Activated naive CD4-positive, alpha-beta T cell treated with anti-CD3 and anti-CD28 coated beads, Interleukin-2, amount 10 ng/mL, durations not matched to agents 7 days and 5 days (primary cell): ENCODE data around the gene PARD6B.

Experiments used
- CTCF ChIA-PET: fragments of 350-600 bp; sonication (Branson Sonifier 250); formaldehyde crosslinking; loops from one replicate; lab custom pipeline; 2021; ENCODE audit warnings: antibody characterized with exemption; lab: Charles Lee
- DNase-seq: peaks from one replicate; pipeline ENCODE4 v3.0.0-alpha.2; 2020
- H3K27ac Mint-ChIP-seq: one replicate; pipeline ENCODE4 v1.8.0; 2021; ENCODE audit warnings: mild to moderate bottlenecking, moderate library complexity, mixed read lengths
- H3K27me3 Mint-ChIP-seq: one replicate; pipeline ENCODE4 v1.8.0; 2021; ENCODE audit warnings: mild to moderate bottlenecking, mixed read lengths
- H3K36me3 Mint-ChIP-seq: one replicate; pipeline ENCODE4 v1.8.0; 2021; ENCODE audit warnings: mixed read lengths
- H3K4me1 Mint-ChIP-seq: one replicate; pipeline ENCODE4 v1.8.0; 2021; ENCODE audit warnings: mixed read lengths
- H3K4me3 Mint-ChIP-seq: one replicate; pipeline ENCODE4 v1.8.0; 2021; ENCODE audit warnings: mild to moderate bottlenecking, moderate library complexity, mixed read lengths
- H3K9me3 Mint-ChIP-seq: one replicate; pipeline ENCODE4 v1.8.0; 2021; ENCODE audit warnings: mixed read lengths

Gene PARD6B

DNA sequence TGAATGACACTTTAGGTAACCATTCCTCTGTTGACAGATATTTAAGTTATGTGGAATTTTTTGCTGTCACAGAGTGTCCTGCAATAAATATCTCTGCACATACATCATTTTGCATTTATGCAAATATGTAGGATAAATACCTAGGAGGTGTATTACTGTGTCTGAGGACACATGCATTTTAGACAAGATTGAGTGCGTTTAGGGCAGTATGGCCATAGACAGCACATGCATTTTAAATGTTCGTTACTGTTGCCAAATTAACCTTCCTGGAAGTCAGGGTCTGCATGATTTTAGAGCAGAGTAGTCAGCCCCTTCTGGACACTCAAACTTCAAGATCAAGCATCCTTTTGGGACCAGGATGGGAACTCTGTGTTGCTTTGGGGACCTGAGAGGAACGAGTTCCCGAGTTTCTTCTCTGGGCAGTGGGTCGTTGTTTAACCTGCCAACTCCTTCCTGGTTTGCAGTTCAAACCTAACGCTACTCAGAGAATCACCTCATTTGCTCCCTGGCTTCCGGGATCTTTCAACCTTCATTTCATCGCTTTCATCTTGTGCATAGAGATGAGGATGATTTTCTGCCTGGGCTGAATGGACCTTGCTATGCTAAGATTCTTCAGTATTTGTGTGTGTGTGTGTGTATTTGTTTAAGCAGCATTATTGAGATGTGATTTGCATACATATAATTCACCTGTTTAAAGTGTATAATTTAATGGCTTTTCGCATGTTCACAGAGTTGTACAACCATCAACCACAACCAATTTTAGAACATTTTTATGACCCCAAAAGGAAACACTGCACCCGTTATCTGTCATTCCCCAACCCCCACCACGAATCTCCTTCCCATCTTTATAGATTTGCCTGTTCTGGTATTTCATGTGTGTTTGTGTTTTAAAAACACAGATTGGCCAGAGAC, 73.3 kb downstream of the PARD6B start:
- peaks cover 25% of the 10 kb centered on the region for H3K4me1 Mint-ChIP-seq
- H3K36me3 Mint-ChIP-seq: no peaks in the 10 kb centered on the region
- peak; percentile 58 for DNase-seq
- H3K9me3 Mint-ChIP-seq: no peaks in the 10 kb centered on the region
- peak overlapping the region; percentile 16 for H3K4me3 Mint-ChIP-seq
- H3K27ac Mint-ChIP-seq: peak overlapping the region; percentile 84
- H3K27me3 Mint-ChIP-seq: no peaks in the 10 kb centered on the region
- CTCF ChIA-PET: interaction anchor here (0.8 to 2.8 kb wide), 6 partner anchors 10 to 177 kb away, joined by 3 to 11 read pairs (median 6); partner anchors contain the start of gene BCAS4

GRCh38 chr20:50805349-50805684, 73.9 kb downstream of the PARD6B start:
- H3K27me3 Mint-ChIP-seq: no peaks in the 10 kb centered on the region
- H3K27ac Mint-ChIP-seq: peak overlapping the region; percentile 84
- CTCF ChIA-PET: interaction anchor here (0.8 to 1.4 kb wide), 3 partner anchors 11 to 13 kb away, joined by 3 to 5 read pairs (median 3); partner anchors contain the start of gene BCAS4
- H3K9me3 Mint-ChIP-seq: no peaks in the 10 kb centered on the region
- peaks cover 21% of the 10 kb centered on the region for H3K4me1 Mint-ChIP-seq
- no peaks in the 10 kb centered on the region for H3K36me3 Mint-ChIP-seq
- DNase-seq: no peak
- no peak overlapping the region for H3K4me3 Mint-ChIP-seq

DNA sequence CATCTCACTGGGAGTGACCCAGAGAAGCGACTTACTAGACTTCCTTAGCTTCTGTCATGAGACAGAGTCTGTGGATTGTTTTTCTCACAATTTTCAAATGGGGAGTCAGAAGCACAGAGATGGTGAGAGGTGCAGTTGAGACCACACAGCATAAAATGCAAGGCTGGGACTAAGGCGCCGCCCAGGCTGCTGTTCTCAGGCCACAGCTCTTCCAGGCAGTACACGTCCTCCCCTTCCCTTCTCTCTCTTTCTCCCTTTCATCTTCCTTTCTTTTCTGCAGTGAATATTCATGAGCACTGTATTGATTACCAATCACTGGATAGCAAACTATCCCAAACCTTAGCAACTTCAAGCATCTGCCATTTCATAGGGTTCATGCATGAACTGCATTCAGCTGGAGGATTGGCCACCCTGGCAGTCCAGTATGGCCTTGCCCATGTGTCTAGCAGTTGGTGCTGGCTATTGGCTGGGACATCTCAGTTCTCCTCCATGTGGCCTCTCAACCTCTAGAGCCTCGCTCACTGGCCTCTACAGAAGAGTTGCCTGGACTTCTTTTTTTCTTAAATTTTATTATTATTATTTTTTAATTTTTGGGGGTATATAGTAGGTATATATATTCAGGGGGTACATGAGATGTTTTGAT, 74.9 kb downstream of the PARD6B start:
- no peaks in the 10 kb centered on the region for H3K36me3 Mint-ChIP-seq
- no peak overlapping the region for H3K4me3 Mint-ChIP-seq
- no peaks in the 10 kb centered on the region for H3K27me3 Mint-ChIP-seq
- CTCF ChIA-PET: interaction anchor here (0.8 to 1.4 kb wide), 4 partner anchors 12 to 123 kb away, joined by 3 to 5 read pairs (median 3); partner anchors contain the start of gene BCAS4
- DNase-seq: no peak
- peaks cover 21% of the 10 kb centered on the region for H3K4me1 Mint-ChIP-seq
- H3K27ac Mint-ChIP-seq: no peak overlapping the region
- H3K9me3 Mint-ChIP-seq: no peaks in the 10 kb centered on the region
